Fibroblast of mammary gland (primary cell): Measurements from ENCODE around the gene NRXN3.

Experiments used
- DNase-seq: peaks from one replicate; pipeline ENCODE4 v3.0.0-alpha.2; 2010; ENCODE audit warnings: low read depth
- H3K4me3 ChIP-seq: 2 replicates; pipeline ENCODE4 v1.5.1; 2011; ENCODE audit warnings: low read depth, mild to moderate bottlenecking, low read length, moderate library complexity; ENCODE audit not compliant: control insufficient read depth
- TF ChIP-seq, protein P1 (sequence below): conservative IDR thresholded peaks from 2 replicates; pipeline ENCODE4 v1.5.1; 2011; ENCODE audit warnings: low read depth, low read length, inconsistent platforms; ENCODE audit not compliant: control insufficient read depth, insufficient read depth

Gene NRXN3

DNA sequence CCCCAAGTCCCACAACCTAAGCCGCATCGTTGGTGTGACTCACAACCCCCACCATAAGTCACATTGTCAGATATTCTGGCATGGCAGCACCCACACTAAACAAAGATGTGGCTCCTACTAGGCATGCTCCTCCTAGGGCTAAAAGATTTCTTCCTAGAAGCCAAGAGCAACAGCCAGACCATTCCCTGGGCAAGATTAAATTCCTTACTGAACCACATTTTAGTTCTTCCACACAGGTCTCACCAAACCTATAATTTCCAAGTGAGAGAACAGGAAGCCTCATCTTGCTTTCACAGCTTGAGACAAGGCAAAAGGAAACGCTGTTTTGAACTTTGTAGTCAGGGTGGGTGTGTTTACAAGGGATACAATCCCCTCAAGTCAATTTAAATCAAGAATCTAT lies 1408.3 kb downstream of the NRXN3 start:
- no peak overlapping the region for H3K4me3 ChIP-seq
- TF ChIP-seq, protein P1, sequence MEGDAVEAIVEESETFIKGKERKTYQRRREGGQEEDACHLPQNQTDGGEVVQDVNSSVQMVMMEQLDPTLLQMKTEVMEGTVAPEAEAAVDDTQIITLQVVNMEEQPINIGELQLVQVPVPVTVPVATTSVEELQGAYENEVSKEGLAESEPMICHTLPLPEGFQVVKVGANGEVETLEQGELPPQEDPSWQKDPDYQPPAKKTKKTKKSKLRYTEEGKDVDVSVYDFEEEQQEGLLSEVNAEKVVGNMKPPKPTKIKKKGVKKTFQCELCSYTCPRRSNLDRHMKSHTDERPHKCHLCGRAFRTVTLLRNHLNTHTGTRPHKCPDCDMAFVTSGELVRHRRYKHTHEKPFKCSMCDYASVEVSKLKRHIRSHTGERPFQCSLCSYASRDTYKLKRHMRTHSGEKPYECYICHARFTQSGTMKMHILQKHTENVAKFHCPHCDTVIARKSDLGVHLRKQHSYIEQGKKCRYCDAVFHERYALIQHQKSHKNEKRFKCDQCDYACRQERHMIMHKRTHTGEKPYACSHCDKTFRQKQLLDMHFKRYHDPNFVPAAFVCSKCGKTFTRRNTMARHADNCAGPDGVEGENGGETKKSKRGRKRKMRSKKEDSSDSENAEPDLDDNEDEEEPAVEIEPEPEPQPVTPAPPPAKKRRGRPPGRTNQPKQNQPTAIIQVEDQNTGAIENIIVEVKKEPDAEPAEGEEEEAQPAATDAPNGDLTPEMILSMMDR, result no peak
- no peak for DNase-seq

- TF ChIP-seq, protein P1, result no peak
- no peak for DNase-seq
- H3K4me3 ChIP-seq, result no peak overlapping the region
Measured at GRCh38 chr14:79580414-79580813, 1410.2 kb downstream of the NRXN3 start.

- no peak for DNase-seq
- TF ChIP-seq, protein P1, result no peak
- no peak overlapping the region for H3K4me3 ChIP-seq
Measured at GRCh38 chr14:79580906-79581305, 1410.7 kb downstream of the NRXN3 start.

DNA sequence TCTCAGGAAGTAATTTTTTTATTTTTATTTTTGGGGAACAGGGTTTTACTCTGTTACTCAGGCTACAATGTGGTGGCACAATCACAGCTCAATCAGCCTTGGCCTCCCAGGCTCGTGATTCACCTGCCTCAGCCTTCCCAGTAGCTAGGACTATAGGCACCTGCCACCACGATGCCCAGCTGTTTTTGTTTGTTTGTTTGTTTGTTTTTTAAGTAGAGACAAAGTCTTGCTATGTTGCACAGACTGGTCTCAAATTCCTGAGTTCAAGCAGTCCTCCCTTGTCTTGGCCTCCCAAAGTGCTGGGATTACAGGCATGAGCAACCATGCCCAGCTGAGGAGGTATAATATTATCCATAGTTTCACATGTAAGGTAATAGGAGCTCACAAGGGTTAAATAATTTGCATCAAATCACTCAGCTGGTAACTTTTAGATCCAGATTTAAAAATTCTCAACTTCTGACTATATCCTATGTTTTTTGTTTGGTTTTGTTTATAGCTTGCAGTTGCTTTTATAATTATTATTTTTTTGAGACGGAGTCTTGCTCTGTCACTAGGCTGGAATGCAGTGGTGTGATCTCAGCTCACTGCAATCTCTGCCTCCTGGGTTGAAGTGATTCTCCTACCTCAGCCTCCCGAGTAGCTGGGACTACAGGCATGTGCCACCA lies 1411.9 kb downstream of the NRXN3 start:
- TF ChIP-seq, protein P1, result no peak
- peak; percentile 28 for DNase-seq

DNA sequence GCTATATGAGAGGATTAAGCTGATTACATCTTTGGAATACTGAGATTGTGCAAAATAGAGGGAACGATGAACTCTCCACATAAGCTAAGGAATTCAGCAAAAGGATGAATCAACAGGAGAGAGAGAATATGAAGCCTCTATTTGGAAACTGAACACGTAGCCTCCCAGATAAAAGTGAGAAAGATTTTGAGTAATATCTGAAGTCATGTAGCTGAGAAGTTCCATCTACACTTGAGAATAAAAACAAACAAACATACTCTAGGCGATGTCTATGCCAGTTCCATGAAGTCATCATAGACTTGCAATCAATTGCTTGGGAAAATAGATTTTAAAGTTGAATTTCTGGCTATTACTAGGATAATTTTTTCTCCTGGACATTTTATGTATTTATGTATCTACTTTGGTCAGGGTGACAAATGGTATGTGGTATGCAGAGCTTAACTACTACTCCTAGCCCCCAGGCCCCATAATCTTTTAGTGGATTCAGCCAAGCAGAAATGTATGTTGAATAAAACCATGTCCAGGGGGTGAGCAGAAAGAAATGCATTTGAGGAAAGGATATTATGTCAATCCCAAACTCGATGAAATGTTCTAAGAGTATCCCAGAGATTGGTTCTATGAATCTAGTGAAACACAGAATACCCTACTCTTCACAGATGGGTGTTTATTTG lies 1413.7 kb downstream of the NRXN3 start:
- H3K4me3 ChIP-seq, result no peak overlapping the region
- TF ChIP-seq, protein P1, result no peak
- DNase-seq, result peak; percentile 82

More for the DNA sequence above, 1411.9 kb downstream of the NRXN3 start:
- no peak overlapping the region for H3K4me3 ChIP-seq

DNA sequence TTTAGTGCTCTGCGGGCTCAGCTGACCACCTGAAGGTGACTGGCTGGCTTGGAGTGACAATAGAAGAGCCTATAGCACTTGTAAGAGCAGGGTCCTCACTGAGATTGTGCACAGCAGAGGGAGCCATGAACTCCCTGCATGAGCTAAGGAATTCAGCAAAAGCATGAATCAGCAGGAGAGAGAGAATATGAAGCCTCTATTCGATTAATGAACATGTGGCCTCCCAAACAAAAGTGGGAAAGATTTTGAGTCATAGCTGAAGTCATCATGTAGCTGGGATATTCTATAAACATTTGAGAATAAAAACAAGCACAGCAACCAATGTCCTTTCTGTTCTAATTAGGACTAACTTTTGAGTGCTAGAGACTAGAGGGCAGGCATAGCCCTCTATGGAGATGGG lies 1414.5 kb downstream of the NRXN3 start:
- peak; percentile 94 for DNase-seq
- H3K4me3 ChIP-seq, result no peak overlapping the region
- TF ChIP-seq, protein P1, result peak; percentile 52
